Retinal pigment epithelial cell (primary cell): ENCODE measurements around the gene OVCA2.

Experiments
- DNase-seq: peaks from one replicate; pipeline ENCODE4 v3.0.0-alpha.2; 2010; ENCODE audit warnings: low read depth
- H3K4me3 ChIP-seq: 2 replicates; pipeline ENCODE4 v1.5.1; 2011; ENCODE audit warnings: mild to moderate bottlenecking, low read length, control low read depth, moderate library complexity
- CTCF ChIP-seq: conservative IDR thresholded peaks from 2 replicates; pipeline ENCODE4 v1.5.1; 2011; ENCODE audit warnings: low read depth, low read length, control low read depth, inconsistent platforms

The OVCA2 gene

GRCh38 chr17:2028234-2028614 is 13.6 kb upstream of the OVCA2 start:
- no peak overlapping the region for H3K4me3 ChIP-seq
- DNase-seq = no peak
- no peak for TF ChIP-seq CTCF

- DNase-seq = no peak
- H3K4me3 ChIP-seq = no peak overlapping the region
- TF ChIP-seq CTCF = peak; percentile 5
Observed at GRCh38 chr17:2028737-2029136, 13.1 kb upstream of the OVCA2 start.

GRCh38 chr17:2029911-2030778 is 11.7 kb upstream of the OVCA2 start, which contains the start of gene DPH1:
DPH1 (plus strand) TSS chr17:2030153; CDS start chr17:2030170, 17 bp downstream.
- TF ChIP-seq CTCF = no peak
- H3K4me3 ChIP-seq = peak within 1 kb of the TSS; percentile 100
- peak; percentile 83 for DNase-seq

- DNase-seq = no peak
- peak; percentile 76 for TF ChIP-seq CTCF
- peak overlapping the region; percentile 100 for H3K4me3 ChIP-seq
Observed at GRCh38 chr17:2030779-2031163, 11.1 kb upstream of the OVCA2 start.

GRCh38 chr17:2033153-2033552 is 8.7 kb upstream of the OVCA2 start:
- TF ChIP-seq CTCF = no peak
- no peak for DNase-seq
- no peak overlapping the region for H3K4me3 ChIP-seq

- no peak for TF ChIP-seq CTCF
- DNase-seq = no peak
Observed at GRCh38 chr17:2034157-2034556, 7.7 kb upstream of the OVCA2 start.

GRCh38 chr17:2034806-2035540 is 6.8 kb upstream of the OVCA2 start:
- no peak overlapping the region for H3K4me3 ChIP-seq
- no peak for TF ChIP-seq CTCF
- no peak for DNase-seq

More at GRCh38 chr17:2034157-2034556, 7.7 kb upstream of the OVCA2 start:
- no peak overlapping the region for H3K4me3 ChIP-seq
